ENCODE results near the gene ANKRD45.

DNA sequence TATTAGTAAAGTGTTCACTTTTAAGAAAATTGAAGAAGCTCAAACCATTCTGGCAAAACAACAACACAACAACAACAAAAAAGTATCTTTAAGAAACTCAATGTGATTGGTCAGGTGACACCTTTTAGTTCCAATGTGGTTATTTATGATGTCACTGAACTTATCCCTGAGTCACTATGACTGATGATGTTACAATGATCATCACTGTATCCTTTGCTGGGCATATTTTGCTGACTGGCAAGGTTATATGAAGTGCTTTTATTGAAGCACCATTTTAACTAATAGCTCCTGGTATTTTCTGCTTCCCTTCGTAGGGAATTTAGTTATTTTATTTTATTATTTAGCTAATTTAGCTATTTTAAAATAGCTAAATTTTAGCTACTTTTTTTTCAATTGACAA is 34.5 kb downstream of the ANKRD45 start, which contains the start of gene TEX50:
- no peak for TF ChIP-seq BCL11A (IDR thresholded peaks at IDR 0.05; ENCODE audit: low read depth in 2 of 2, low read length in 2 of 2)
- TF ChIP-seq JUND (IDR thresholded peaks at IDR 0.05; ENCODE audit: low read length): no peak
- TF ChIP-seq, protein P1, sequence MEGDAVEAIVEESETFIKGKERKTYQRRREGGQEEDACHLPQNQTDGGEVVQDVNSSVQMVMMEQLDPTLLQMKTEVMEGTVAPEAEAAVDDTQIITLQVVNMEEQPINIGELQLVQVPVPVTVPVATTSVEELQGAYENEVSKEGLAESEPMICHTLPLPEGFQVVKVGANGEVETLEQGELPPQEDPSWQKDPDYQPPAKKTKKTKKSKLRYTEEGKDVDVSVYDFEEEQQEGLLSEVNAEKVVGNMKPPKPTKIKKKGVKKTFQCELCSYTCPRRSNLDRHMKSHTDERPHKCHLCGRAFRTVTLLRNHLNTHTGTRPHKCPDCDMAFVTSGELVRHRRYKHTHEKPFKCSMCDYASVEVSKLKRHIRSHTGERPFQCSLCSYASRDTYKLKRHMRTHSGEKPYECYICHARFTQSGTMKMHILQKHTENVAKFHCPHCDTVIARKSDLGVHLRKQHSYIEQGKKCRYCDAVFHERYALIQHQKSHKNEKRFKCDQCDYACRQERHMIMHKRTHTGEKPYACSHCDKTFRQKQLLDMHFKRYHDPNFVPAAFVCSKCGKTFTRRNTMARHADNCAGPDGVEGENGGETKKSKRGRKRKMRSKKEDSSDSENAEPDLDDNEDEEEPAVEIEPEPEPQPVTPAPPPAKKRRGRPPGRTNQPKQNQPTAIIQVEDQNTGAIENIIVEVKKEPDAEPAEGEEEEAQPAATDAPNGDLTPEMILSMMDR (IDR thresholded peaks at IDR 0.05; ENCODE audit: control extremely low read depth in 1 of 3, insufficient read depth in 1 of 3, low read depth in 1 of 3, low read length in 3 of 3): no peak
- TF ChIP-seq MAFK (IDR thresholded peaks at IDR 0.05; ENCODE audit: low read depth, low read length): no peak
- TF ChIP-seq JUN (IDR thresholded peaks at IDR 0.05; ENCODE audit: low read depth, low read length): no peak
- no peak for TF ChIP-seq EZH2 (IDR thresholded peaks at IDR 0.05; ENCODE audit: low read depth, low read length, severe bottlenecking)
- TF ChIP-seq EP300 (IDR thresholded peaks at IDR 0.05; ENCODE audit: borderline replicate concordance in 1 of 2, low read depth in 2 of 2, low read length in 2 of 2): no peak
